ENCODE data around the gene NHLRC2.

Gene NHLRC2

GRCh38 chr10:113891476-113891875 is 37.0 kb downstream of the NHLRC2 start:
- no peak overlapping the region for H3K4me2 ChIP-seq (ENCODE audit: low read length)
- no peaks in the 10 kb centered on the region for H3K9me3 ChIP-seq (replicated peaks; ENCODE audit: low read length)
- no peak overlapping the region for H3K9ac ChIP-seq (ENCODE audit: low read depth, low read length)
- peaks cover 7% of the 10 kb centered on the region for H3K4me1 ChIP-seq (ENCODE audit: control insufficient read depth, insufficient read depth, low read length)
- H3K4me3 ChIP-seq (ENCODE audit: low read length), result no peak overlapping the region
- H3K36me3 ChIP-seq (ENCODE audit: insufficient read depth, low read length), result peaks cover 19% of the 10 kb centered on the region
- H3K27me3 ChIP-seq (ENCODE audit: control insufficient read depth, insufficient read depth, low read length), result no peaks in the 10 kb centered on the region

- no peak overlapping the region for H3K4me3 ChIP-seq (ENCODE audit: low read length)
- H3K36me3 ChIP-seq (ENCODE audit: insufficient read depth, low read length), result peaks cover 16% of the 10 kb centered on the region
- H3K4me1 ChIP-seq (ENCODE audit: control insufficient read depth, insufficient read depth, low read length), result peaks cover 7% of the 10 kb centered on the region
- no peaks in the 10 kb centered on the region for H3K9me3 ChIP-seq (replicated peaks; ENCODE audit: low read length)
- no peak overlapping the region for H3K4me2 ChIP-seq (ENCODE audit: low read length)
- no peaks in the 10 kb centered on the region for H3K27me3 ChIP-seq (ENCODE audit: control insufficient read depth, insufficient read depth, low read length)
- H3K9ac ChIP-seq (ENCODE audit: low read depth, low read length), result no peak overlapping the region
Measured at GRCh38 chr10:113893570-113893969, 39.1 kb downstream of the NHLRC2 start.

GRCh38 chr10:113894581-113894980 is 40.1 kb downstream of the NHLRC2 start:
- H3K36me3 ChIP-seq (ENCODE audit: insufficient read depth, low read length), result peaks cover 24% of the 10 kb centered on the region
- H3K4me2 ChIP-seq (ENCODE audit: low read length), result no peak overlapping the region
- no peak overlapping the region for H3K9ac ChIP-seq (ENCODE audit: low read depth, low read length)
- no peak overlapping the region for H3K4me3 ChIP-seq (ENCODE audit: low read length)
- no peaks in the 10 kb centered on the region for H3K9me3 ChIP-seq (replicated peaks; ENCODE audit: low read length)
- H3K27me3 ChIP-seq (ENCODE audit: control insufficient read depth, insufficient read depth, low read length), result no peaks in the 10 kb centered on the region
- peaks cover 7% of the 10 kb centered on the region for H3K4me1 ChIP-seq (ENCODE audit: control insufficient read depth, insufficient read depth, low read length)

GRCh38 chr10:113895018-113895417 is 40.6 kb downstream of the NHLRC2 start:
- Histone ChIP-seq H3K4me3 (ENCODE audit: low read length) (no peak overlapping the region), H3K9ac (ENCODE audit: low read depth, low read length) (no peak overlapping the region), H3K9me3 (replicated peaks; ENCODE audit: low read length) (no peaks in the 10 kb centered on the region), H3K4me1 (ENCODE audit: control insufficient read depth, insufficient read depth, low read length) (peaks cover 7% of the 10 kb centered on the region), H3K27me3 (ENCODE audit: control insufficient read depth, insufficient read depth, low read length) (no peaks in the 10 kb centered on the region), H3K4me2 (ENCODE audit: low read length) (peak overlapping the region; percentile 14), H3K36me3 (ENCODE audit: insufficient read depth, low read length) (peaks cover 24% of the 10 kb centered on the region)

GRCh38 chr10:113897693-113898618 is 43.5 kb downstream of the NHLRC2 start:
- Histone ChIP-seq H3K27me3 (ENCODE audit: control insufficient read depth, insufficient read depth, low read length) (no peaks in the 10 kb centered on the region), H3K36me3 (ENCODE audit: insufficient read depth, low read length) (peaks cover 17% of the 10 kb centered on the region)

GRCh38 chr10:113899952-113900598 is 45.6 kb downstream of the NHLRC2 start:
- Histone ChIP-seq H3K4me1 (ENCODE audit: control insufficient read depth, insufficient read depth, low read length) (peaks cover 6% of the 10 kb centered on the region), H3K4me2 (ENCODE audit: low read length) (no peak overlapping the region), H3K4me3 (ENCODE audit: low read length) (no peak overlapping the region), H3K36me3 (ENCODE audit: insufficient read depth, low read length) (peaks cover 30% of the 10 kb centered on the region), H3K27me3 (ENCODE audit: control insufficient read depth, insufficient read depth, low read length) (no peaks in the 10 kb centered on the region), H3K9ac (ENCODE audit: low read depth, low read length) (no peak overlapping the region), H3K9me3 (replicated peaks; ENCODE audit: low read length) (no peaks in the 10 kb centered on the region)

More at GRCh38 chr10:113897693-113898618, 43.5 kb downstream of the NHLRC2 start:
- H3K4me2 ChIP-seq (ENCODE audit: low read length), result no peak overlapping the region
- no peak overlapping the region for H3K9ac ChIP-seq (ENCODE audit: low read depth, low read length)
- H3K4me3 ChIP-seq (ENCODE audit: low read length), result no peak overlapping the region
- no peaks in the 10 kb centered on the region for H3K9me3 ChIP-seq (replicated peaks; ENCODE audit: low read length)
- peaks cover 7% of the 10 kb centered on the region for H3K4me1 ChIP-seq (ENCODE audit: control insufficient read depth, insufficient read depth, low read length)

GRCh38 chr10:113905756-113906155 is 51.3 kb downstream of the NHLRC2 start:
- Histone ChIP-seq H3K4me2 (ENCODE audit: low read length) (no peak overlapping the region), H3K36me3 (ENCODE audit: insufficient read depth, low read length) (peaks cover 31% of the 10 kb centered on the region), H3K4me1 (ENCODE audit: control insufficient read depth, insufficient read depth, low read length) (no peaks in the 10 kb centered on the region), H3K9me3 (replicated peaks; ENCODE audit: low read length) (no peaks in the 10 kb centered on the region), H3K4me3 (ENCODE audit: low read length) (no peak overlapping the region), H3K9ac (ENCODE audit: low read depth, low read length) (no peak overlapping the region), H3K27me3 (ENCODE audit: control insufficient read depth, insufficient read depth, low read length) (no peaks in the 10 kb centered on the region)

GRCh38 chr10:113907166-113907565 is 52.7 kb downstream of the NHLRC2 start:
- H3K4me2 ChIP-seq (ENCODE audit: low read length), result no peak overlapping the region
- no peaks in the 10 kb centered on the region for H3K4me1 ChIP-seq (ENCODE audit: control insufficient read depth, insufficient read depth, low read length)
- no peak overlapping the region for H3K4me3 ChIP-seq (ENCODE audit: low read length)
- no peak overlapping the region for H3K9ac ChIP-seq (ENCODE audit: low read depth, low read length)
- no peaks in the 10 kb centered on the region for H3K27me3 ChIP-seq (ENCODE audit: control insufficient read depth, insufficient read depth, low read length)
- H3K9me3 ChIP-seq (replicated peaks; ENCODE audit: low read length), result no peaks in the 10 kb centered on the region
- H3K36me3 ChIP-seq (ENCODE audit: insufficient read depth, low read length), result peaks cover 35% of the 10 kb centered on the region

GRCh38 chr10:113908236-113908635 is 53.8 kb downstream of the NHLRC2 start:
- H3K4me3 ChIP-seq (ENCODE audit: low read length), result no peak overlapping the region
- H3K4me2 ChIP-seq (ENCODE audit: low read length), result no peak overlapping the region
- peaks cover 39% of the 10 kb centered on the region for H3K36me3 ChIP-seq (ENCODE audit: insufficient read depth, low read length)
- no peak overlapping the region for H3K9ac ChIP-seq (ENCODE audit: low read depth, low read length)
- no peaks in the 10 kb centered on the region for H3K9me3 ChIP-seq (replicated peaks; ENCODE audit: low read length)
- no peaks in the 10 kb centered on the region for H3K4me1 ChIP-seq (ENCODE audit: control insufficient read depth, insufficient read depth, low read length)
- no peaks in the 10 kb centered on the region for H3K27me3 ChIP-seq (ENCODE audit: control insufficient read depth, insufficient read depth, low read length)

- no peaks in the 10 kb centered on the region for H3K4me1 ChIP-seq (ENCODE audit: control insufficient read depth, insufficient read depth, low read length)
- no peaks in the 10 kb centered on the region for H3K27me3 ChIP-seq (ENCODE audit: control insufficient read depth, insufficient read depth, low read length)
- H3K4me3 ChIP-seq (ENCODE audit: low read length), result no peak overlapping the region
- peaks cover 19% of the 10 kb centered on the region for H3K36me3 ChIP-seq (ENCODE audit: insufficient read depth, low read length)
- no peak overlapping the region for H3K9ac ChIP-seq (ENCODE audit: low read depth, low read length)
- no peak overlapping the region for H3K4me2 ChIP-seq (ENCODE audit: low read length)
- no peaks in the 10 kb centered on the region for H3K9me3 ChIP-seq (replicated peaks; ENCODE audit: low read length)
Measured at GRCh38 chr10:113911113-113911512, 56.7 kb downstream of the NHLRC2 start.

- H3K9me3 ChIP-seq (replicated peaks; ENCODE audit: low read length), result no peaks in the 10 kb centered on the region
- H3K27me3 ChIP-seq (ENCODE audit: control insufficient read depth, insufficient read depth, low read length), result no peaks in the 10 kb centered on the region
- no peak overlapping the region for H3K4me2 ChIP-seq (ENCODE audit: low read length)
- no peak overlapping the region for H3K9ac ChIP-seq (ENCODE audit: low read depth, low read length)
- no peaks in the 10 kb centered on the region for H3K4me1 ChIP-seq (ENCODE audit: control insufficient read depth, insufficient read depth, low read length)
- peaks cover 19% of the 10 kb centered on the region for H3K36me3 ChIP-seq (ENCODE audit: insufficient read depth, low read length)
- H3K4me3 ChIP-seq (ENCODE audit: low read length), result no peak overlapping the region
Measured at GRCh38 chr10:113911839-113912238, 57.4 kb downstream of the NHLRC2 start.

All from skeletal muscle satellite cell (primary cell).